HUES64 (cell line): ENCODE measurements around the gene TPPP.
"Not testable (repeated sequence)": the region's sequence is repeated elsewhere in the genome, so short reads cannot be mapped to it uniquely, and the experiment has no call there.

Experiments
- H3K27ac ChIP-seq: 2 replicates; pipeline ENCODE4 v1.7.0; 2013; ENCODE audit warnings: low read depth, low read length, inconsistent platforms
- H3K27me3 ChIP-seq: 2 replicates; pipeline ENCODE4 v1.6.1; 2013; ENCODE audit warnings: mild to moderate bottlenecking, low read length; ENCODE audit not compliant: insufficient read depth
- H3K36me3 ChIP-seq: 2 replicates; pipeline ENCODE4 v1.6.1; 2013; ENCODE audit warnings: mild to moderate bottlenecking, low read length; ENCODE audit not compliant: insufficient read depth
- H3K4me1 ChIP-seq: 2 replicates; pipeline ENCODE4 v1.6.1; 2013; ENCODE audit warnings: mild to moderate bottlenecking, low read length, moderate library complexity; ENCODE audit not compliant: insufficient read depth
- H3K4me3 ChIP-seq: 2 replicates; pipeline ENCODE4 v1.5.1; 2013; ENCODE audit warnings: mild to moderate bottlenecking, low read length, moderate library complexity
- H3K9ac ChIP-seq: 2 replicates; pipeline ENCODE4 v1.6.1; 2013; ENCODE audit warnings: mild to moderate bottlenecking, low read depth, low read length
- H3K9me3 ChIP-seq: 2 replicates; pipeline ENCODE4 v1.6.1; 2013; ENCODE audit warnings: low read depth, low read length; ENCODE audit not compliant: insufficient read depth
- WGBS: fragments of 150-250, 120-280 bp; methylation state at CpG from one replicate; pipeline ENCODE4 v1.1.7; 2013; ENCODE audit warnings: missing lambda C conversion rate; 5-methylcytosine and 5-hydroxymethylcytosine counted together

TPPP gene

DNA sequence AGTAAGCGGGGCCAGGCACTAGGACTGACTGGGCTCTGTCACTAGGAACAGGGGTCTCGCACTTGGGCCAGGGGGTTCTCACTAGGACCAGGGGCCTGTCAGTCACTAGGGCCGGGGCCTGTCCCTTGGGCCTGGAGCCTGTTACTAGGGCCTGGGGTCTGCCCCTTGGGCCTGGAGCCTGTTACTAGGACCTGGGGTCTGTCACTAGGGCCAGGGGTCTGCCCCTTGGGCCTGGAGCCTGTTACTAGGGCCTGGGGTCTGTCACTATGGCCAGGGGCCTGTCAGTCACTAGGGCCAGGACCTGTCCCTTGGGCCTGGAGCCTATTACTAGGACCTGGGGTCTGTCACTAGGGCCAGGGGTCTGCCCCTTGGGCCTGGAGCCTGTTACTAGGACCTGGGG, 10.9 kb downstream of the TPPP start:
- not testable (repeated sequence) for H3K4me1 ChIP-seq, H3K36me3 ChIP-seq, H3K27me3 ChIP-seq, H3K9me3 ChIP-seq, H3K4me3 ChIP-seq, H3K27ac ChIP-seq, H3K9ac ChIP-seq
- 91% methylated on average over 3 of the region's 3 CpGs for WGBS

GRCh38 chr5:681317-682191, 11.6 kb downstream of the TPPP start:
- H3K36me3 ChIP-seq, H3K4me1 ChIP-seq, H3K4me3 ChIP-seq, H3K27ac ChIP-seq, H3K9ac ChIP-seq, H3K27me3 ChIP-seq, H3K9me3 ChIP-seq: not testable (repeated sequence)
- WGBS: 94% methylated on average over 17 of the region's 17 CpGs

- WGBS: 94% methylated on average over 13 of the region's 13 CpGs
- not testable (repeated sequence) for H3K9ac ChIP-seq, H3K27me3 ChIP-seq, H3K4me1 ChIP-seq, H3K27ac ChIP-seq, H3K4me3 ChIP-seq, H3K36me3 ChIP-seq, H3K9me3 ChIP-seq
These were observed 12.3 kb downstream of the TPPP start for GRCh38 chr5:680836-681235.

- not testable (repeated sequence) for H3K4me1 ChIP-seq, H3K4me3 ChIP-seq, H3K27ac ChIP-seq, H3K9ac ChIP-seq, H3K36me3 ChIP-seq, H3K9me3 ChIP-seq, H3K27me3 ChIP-seq
- 92% methylated on average over 5 of the region's 32 CpGs for WGBS
These were observed 12.9 kb downstream of the TPPP start for GRCh38 chr5:680118-680795.

DNA sequence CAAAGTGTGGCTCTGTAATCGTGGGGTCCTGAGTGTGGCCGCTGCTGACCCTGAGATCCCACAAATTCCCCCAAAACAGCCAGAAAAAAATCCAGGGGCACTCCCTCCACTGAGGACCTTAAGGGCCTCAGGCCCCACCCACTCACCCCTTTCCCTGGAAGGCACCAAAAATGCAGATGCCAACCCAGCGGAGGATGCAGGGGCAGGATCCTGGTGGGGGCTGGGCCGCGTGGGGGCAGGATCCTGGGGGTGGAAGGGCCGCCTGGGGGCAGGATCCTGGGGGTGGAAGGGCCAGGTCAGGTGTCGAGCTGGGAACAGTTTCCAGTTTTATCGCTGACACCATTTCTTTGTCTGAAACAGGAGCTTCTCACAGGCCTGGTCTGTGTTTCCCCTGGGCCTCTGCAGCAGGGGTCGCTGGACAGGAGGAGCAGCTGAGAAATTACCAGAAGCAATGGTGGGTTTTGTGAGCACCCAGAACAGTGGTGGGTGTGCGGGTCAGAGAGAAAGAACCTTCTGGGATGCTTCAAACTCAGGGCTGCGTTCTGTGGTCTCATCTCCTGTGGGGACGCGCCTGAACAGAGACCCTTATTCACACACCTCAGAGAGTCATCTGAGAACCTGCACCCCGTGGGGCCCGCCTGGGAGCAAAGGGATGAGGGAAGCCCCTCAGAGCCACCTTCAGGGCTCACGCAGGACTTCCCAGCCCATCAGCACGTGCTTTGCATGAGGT, 13.8 kb downstream of the TPPP start:
- not testable (repeated sequence) for H3K9ac ChIP-seq, H3K36me3 ChIP-seq, H3K9me3 ChIP-seq, H3K27me3 ChIP-seq, H3K4me3 ChIP-seq, H3K27ac ChIP-seq, H3K4me1 ChIP-seq
- WGBS: 84% methylated on average over 13 of the region's 17 CpGs

DNA sequence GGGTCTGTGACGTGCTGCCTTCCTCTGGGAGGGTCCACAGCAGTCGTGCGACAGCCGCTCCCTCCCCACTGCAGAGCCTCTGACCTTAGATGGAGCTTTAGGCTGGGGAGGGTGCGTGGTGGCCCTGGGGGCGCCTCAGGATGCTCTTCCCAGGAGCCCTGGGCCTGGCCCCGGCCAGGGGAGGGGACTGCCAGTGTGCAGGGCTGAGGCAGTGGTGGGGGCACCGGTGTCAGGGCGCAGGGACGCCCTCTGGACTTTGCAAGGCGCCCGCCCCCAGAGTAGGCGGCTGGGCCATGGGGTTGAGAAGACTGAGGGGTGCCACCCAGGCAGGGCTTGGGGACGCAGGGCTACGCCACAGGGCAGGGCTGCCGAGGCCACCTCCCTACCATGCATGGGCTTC, 14.6 kb downstream of the TPPP start:
- H3K9me3 ChIP-seq, H3K36me3 ChIP-seq, H3K9ac ChIP-seq, H3K27me3 ChIP-seq, H3K27ac ChIP-seq, H3K4me1 ChIP-seq, H3K4me3 ChIP-seq: not testable (repeated sequence)
- 93% methylated on average over 13 of the region's 16 CpGs for WGBS

- H3K27ac ChIP-seq: no peak overlapping the region
- no peak overlapping the region for H3K9ac ChIP-seq
- 89% methylated on average over 44 of the region's 44 CpGs for WGBS
- no peaks in the 10 kb centered on the region; the same call in 1 of the 2 replicates for H3K27me3 ChIP-seq
- no peaks in the 10 kb centered on the region for H3K36me3 ChIP-seq
- H3K9me3 ChIP-seq: no peaks in the 10 kb centered on the region
- no peaks in the 10 kb centered on the region for H3K4me1 ChIP-seq
- no peak overlapping the region for H3K4me3 ChIP-seq
These were observed 15.7 kb downstream of the TPPP start for GRCh38 chr5:677131-678101.

DNA sequence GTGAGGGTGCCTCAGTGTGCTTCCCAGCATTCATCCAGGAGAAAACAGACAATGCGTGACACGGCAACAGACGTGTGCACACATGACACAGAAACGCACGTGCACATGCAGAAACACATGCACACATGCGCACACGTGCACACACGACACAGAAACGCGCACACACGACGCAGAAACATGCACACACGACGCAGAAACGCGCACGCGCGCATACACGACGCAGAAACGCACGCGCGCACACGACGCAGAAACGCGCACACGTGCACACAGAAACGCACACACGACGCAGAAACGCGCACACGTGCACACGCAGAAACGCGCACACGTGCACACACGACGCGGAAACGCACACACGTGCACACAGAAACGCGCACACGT, 16.5 kb downstream of the TPPP start:
- Histone ChIP-seq H3K4me3 (no peak overlapping the region), H3K36me3 (no peaks in the 10 kb centered on the region), H3K9me3 (no peaks in the 10 kb centered on the region), H3K27me3 (no peaks in the 10 kb centered on the region; the same call in 1 of the 2 replicates), H3K4me1 (no peaks in the 10 kb centered on the region), H3K27ac (no peak overlapping the region), H3K9ac (no peak overlapping the region)
- 94% methylated on average over 48 of the region's 48 CpGs for WGBS

- no peak overlapping the region for H3K4me3 ChIP-seq
These were observed 17.1 kb downstream of the TPPP start for GRCh38 chr5:675871-676698.

More at GRCh38 chr5:675871-676698, 17.1 kb downstream of the TPPP start:
- WGBS: 90% methylated on average over 36 of the region's 36 CpGs
- Histone ChIP-seq H3K27me3 (no peaks in the 10 kb centered on the region; the same call in 1 of the 2 replicates), H3K27ac (no peak overlapping the region), H3K4me1 (no peaks in the 10 kb centered on the region), H3K9ac (no peak overlapping the region), H3K36me3 (no peaks in the 10 kb centered on the region), H3K9me3 (no peaks in the 10 kb centered on the region)
